SK-N-SH (cell line): ENCODE data around the gene IL15RA.

Experiments
- EP300 ChIP-seq, 2 experiments: IDR thresholded peaks; 2 replicates each; pipeline versions ENCODE4 v1.4.0 to v1.6.1; 2012; ENCODE audit warnings: borderline replicate concordance in 1 of 2, low read depth in 1 of 2, low read length in 1 of 2
- EZH2phosphoT487 ChIP-seq: fragments of 200-600 bp; sonication (generic); IDR thresholded peaks from 2 replicates; pipeline ENCODE4 v1.6.1; 2017; ENCODE audit warnings: low read depth, mixed run types, mild to moderate bottlenecking, antibody characterized with exemption, moderate library complexity, borderline replicate concordance
- FOXJ3 ChIP-seq: sonication (generic); formaldehyde crosslinking; IDR thresholded peaks from 2 replicates; pipeline ENCODE4 v1.5.1; 2020; ENCODE audit warnings: mild to moderate bottlenecking, missing genetic modification reagents
- FOXM1 ChIP-seq: IDR thresholded peaks from 2 replicates; pipeline ENCODE4 v1.4.0; 2012; ENCODE audit warnings: low read depth, mild to moderate bottlenecking
- NFIC ChIP-seq: IDR thresholded peaks from 2 replicates; pipeline ENCODE4 v1.4.0; 2012; ENCODE audit warnings: borderline replicate concordance
- NRF1 ChIP-seq: IDR thresholded peaks from 2 replicates; pipeline ENCODE4 v1.6.1; 2012; ENCODE audit warnings: low read depth, mild to moderate bottlenecking, low read length
- POLR2AphosphoS5 ChIP-seq: IDR thresholded peaks from 2 replicates; pipeline ENCODE4 v1.6.1; 2012; ENCODE audit warnings: low read depth, low read length
- RAD21 ChIP-seq: IDR thresholded peaks from 2 replicates; pipeline ENCODE4 v1.6.1; 2012; ENCODE audit warnings: mild to moderate bottlenecking, low read length
- RCOR1 ChIP-seq: fragments of 150-350 bp; IDR thresholded peaks from 2 replicates; pipeline ENCODE4 v1.6.1; 2017; ENCODE audit warnings: antibody characterized with exemption, low read length
- SIN3A ChIP-seq: IDR thresholded peaks from 2 replicates; pipeline ENCODE4 v1.6.1; 2012; ENCODE audit warnings: low read depth, mild to moderate bottlenecking, low read length, moderate library complexity, borderline replicate concordance
- TF ChIP-seq, protein P1 (sequence below): fragments of 200-600 bp; sonication (generic); IDR thresholded peaks from 2 replicates; pipeline ENCODE4 v1.6.1; 2017; ENCODE audit warnings: antibody characterized with exemption, mild to moderate bottlenecking, moderate library complexity
- TF ChIP-seq, protein P2 (sequence below): IDR thresholded peaks from 2 replicates; pipeline ENCODE4 v1.6.1; 2012; ENCODE audit warnings: mild to moderate bottlenecking, low read depth, low read length, moderate library complexity
- TF ChIP-seq, protein P3 (sequence below): IDR thresholded peaks from 2 replicates; pipeline ENCODE4 v1.4.0; 2012; ENCODE audit warnings: low read depth, borderline replicate concordance

DNA sequence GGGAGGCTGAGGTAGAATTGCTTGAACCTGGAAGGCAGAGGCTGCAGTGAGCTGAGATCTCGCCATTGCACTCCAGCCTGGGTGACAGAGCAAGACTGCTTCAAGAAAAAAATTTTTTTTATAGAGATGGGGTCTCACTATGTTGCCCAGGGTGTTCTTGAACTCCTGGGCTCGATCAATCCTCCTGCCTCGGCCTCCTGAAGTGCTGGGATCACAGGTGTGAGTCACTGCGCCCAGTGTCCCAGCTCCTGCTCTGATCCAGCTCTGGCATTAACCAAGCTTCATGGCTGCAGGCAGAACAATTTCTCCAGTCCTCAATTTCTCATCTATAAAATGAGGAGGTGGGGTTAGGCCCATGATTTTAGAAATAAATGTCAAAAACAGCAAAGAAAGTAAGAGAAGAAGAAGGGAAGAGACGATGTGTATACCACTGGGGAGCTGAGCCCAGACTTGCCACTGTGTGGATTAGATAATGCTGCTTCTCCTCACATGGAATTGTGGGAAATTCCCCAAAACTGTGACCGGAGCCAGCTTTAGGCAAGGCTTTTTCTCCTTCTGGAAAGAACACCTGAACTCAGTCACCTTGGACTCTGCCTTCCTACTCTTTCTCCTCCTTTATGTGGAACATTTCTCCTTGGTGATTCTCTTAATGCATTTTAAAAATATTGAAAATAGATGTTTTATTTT lies 25.5 kb downstream of the IL15RA start:
- TF ChIP-seq EZH2phosphoT487 (no peak), NRF1 (no peak), POLR2AphosphoS5 (no peak), NFIC (no peak), RAD21 (no peak), FOXM1 (no peak), EP300 (IDR thresholded peaks at IDR 0.05; ENCODE audit: borderline replicate concordance in 1 of 2, low read depth in 1 of 2, low read length in 1 of 2) (no peak), SIN3A (no peak), FOXJ3 (CRISPR knock-in tag) (no peak), RCOR1 (no peak)
- TF ChIP-seq, protein P1, sequence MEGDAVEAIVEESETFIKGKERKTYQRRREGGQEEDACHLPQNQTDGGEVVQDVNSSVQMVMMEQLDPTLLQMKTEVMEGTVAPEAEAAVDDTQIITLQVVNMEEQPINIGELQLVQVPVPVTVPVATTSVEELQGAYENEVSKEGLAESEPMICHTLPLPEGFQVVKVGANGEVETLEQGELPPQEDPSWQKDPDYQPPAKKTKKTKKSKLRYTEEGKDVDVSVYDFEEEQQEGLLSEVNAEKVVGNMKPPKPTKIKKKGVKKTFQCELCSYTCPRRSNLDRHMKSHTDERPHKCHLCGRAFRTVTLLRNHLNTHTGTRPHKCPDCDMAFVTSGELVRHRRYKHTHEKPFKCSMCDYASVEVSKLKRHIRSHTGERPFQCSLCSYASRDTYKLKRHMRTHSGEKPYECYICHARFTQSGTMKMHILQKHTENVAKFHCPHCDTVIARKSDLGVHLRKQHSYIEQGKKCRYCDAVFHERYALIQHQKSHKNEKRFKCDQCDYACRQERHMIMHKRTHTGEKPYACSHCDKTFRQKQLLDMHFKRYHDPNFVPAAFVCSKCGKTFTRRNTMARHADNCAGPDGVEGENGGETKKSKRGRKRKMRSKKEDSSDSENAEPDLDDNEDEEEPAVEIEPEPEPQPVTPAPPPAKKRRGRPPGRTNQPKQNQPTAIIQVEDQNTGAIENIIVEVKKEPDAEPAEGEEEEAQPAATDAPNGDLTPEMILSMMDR = no peak
- TF ChIP-seq, protein P2, sequence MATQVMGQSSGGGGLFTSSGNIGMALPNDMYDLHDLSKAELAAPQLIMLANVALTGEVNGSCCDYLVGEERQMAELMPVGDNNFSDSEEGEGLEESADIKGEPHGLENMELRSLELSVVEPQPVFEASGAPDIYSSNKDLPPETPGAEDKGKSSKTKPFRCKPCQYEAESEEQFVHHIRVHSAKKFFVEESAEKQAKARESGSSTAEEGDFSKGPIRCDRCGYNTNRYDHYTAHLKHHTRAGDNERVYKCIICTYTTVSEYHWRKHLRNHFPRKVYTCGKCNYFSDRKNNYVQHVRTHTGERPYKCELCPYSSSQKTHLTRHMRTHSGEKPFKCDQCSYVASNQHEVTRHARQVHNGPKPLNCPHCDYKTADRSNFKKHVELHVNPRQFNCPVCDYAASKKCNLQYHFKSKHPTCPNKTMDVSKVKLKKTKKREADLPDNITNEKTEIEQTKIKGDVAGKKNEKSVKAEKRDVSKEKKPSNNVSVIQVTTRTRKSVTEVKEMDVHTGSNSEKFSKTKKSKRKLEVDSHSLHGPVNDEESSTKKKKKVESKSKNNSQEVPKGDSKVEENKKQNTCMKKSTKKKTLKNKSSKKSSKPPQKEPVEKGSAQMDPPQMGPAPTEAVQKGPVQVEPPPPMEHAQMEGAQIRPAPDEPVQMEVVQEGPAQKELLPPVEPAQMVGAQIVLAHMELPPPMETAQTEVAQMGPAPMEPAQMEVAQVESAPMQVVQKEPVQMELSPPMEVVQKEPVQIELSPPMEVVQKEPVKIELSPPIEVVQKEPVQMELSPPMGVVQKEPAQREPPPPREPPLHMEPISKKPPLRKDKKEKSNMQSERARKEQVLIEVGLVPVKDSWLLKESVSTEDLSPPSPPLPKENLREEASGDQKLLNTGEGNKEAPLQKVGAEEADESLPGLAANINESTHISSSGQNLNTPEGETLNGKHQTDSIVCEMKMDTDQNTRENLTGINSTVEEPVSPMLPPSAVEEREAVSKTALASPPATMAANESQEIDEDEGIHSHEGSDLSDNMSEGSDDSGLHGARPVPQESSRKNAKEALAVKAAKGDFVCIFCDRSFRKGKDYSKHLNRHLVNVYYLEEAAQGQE = no peak
- TF ChIP-seq, protein P3, sequence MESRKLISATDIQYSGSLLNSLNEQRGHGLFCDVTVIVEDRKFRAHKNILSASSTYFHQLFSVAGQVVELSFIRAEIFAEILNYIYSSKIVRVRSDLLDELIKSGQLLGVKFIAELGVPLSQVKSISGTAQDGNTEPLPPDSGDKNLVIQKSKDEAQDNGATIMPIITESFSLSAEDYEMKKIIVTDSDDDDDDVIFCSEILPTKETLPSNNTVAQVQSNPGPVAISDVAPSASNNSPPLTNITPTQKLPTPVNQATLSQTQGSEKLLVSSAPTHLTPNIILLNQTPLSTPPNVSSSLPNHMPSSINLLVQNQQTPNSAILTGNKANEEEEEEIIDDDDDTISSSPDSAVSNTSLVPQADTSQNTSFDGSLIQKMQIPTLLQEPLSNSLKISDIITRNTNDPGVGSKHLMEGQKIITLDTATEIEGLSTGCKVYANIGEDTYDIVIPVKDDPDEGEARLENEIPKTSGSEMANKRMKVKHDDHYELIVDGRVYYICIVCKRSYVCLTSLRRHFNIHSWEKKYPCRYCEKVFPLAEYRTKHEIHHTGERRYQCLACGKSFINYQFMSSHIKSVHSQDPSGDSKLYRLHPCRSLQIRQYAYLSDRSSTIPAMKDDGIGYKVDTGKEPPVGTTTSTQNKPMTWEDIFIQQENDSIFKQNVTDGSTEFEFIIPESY = no peak
